Cortex of kidney (tissue), 1 donor: ENCODE results near the gene ATAD3A.
"Not testable (repeated sequence)": the region's sequence is repeated elsewhere in the genome, so short reads cannot be mapped to it uniquely, and the experiment has no call there.

Experiments used
- DNase-seq: peaks from one replicate; lab custom pipeline; 2025; lab: John Stamatoyannopoulos, UW

Gene ATAD3A

GRCh38 chr1:1511533-1512285 is at the start of gene ATAD3A:
ATAD3A (plus strand) TSS chr1:1512162; CDS start chr1:1512269, 107 bp downstream.
- peak; percentile 92 for DNase-seq

GRCh38 chr1:1462318-1462966 is 49.5 kb upstream of the ATAD3A start:
- DNase-seq, result no peak

GRCh38 chr1:1463312-1463711 is 48.6 kb upstream of the ATAD3A start:
- no peak for DNase-seq

GRCh38 chr1:1468196-1468985 is 43.6 kb upstream of the ATAD3A start:
- DNase-seq, result not testable (repeated sequence)

GRCh38 chr1:1470626-1471388 is 41.2 kb upstream of the ATAD3A start:
- no peak for DNase-seq

- DNase-seq, result peak; percentile 24
These were observed 40.4 kb upstream of the ATAD3A start, which contains the start of gene ATAD3B for GRCh38 chr1:1471389-1472052. ATAD3B (plus strand) TSS chr1:1471765; CDS start chr1:1471885, 120 bp downstream.

GRCh38 chr1:1472053-1472876 is 39.7 kb upstream of the ATAD3A start:
- DNase-seq, result not testable (repeated sequence)

- DNase-seq, result not testable (repeated sequence)
These were observed 36.0 kb upstream of the ATAD3A start for GRCh38 chr1:1476011-1476410.

GRCh38 chr1:1477206-1477605 is 34.8 kb upstream of the ATAD3A start:
- no peak for DNase-seq

- no peak for DNase-seq
These were observed 32.1 kb upstream of the ATAD3A start for GRCh38 chr1:1479547-1480487.

- DNase-seq, result not testable (repeated sequence)
These were observed 31.5 kb upstream of the ATAD3A start for GRCh38 chr1:1480488-1480867.

- not testable (repeated sequence) for DNase-seq
These were observed 30.2 kb upstream of the ATAD3A start for GRCh38 chr1:1481811-1482210.

GRCh38 chr1:1482856-1483255 is 29.1 kb upstream of the ATAD3A start:
- DNase-seq, result no peak

- no peak for DNase-seq
These were observed 28.2 kb upstream of the ATAD3A start for GRCh38 chr1:1483714-1484113.

- not testable (repeated sequence) for DNase-seq
These were observed 26.8 kb upstream of the ATAD3A start for GRCh38 chr1:1484976-1485750.

GRCh38 chr1:1485755-1486317 is 26.1 kb upstream of the ATAD3A start:
- DNase-seq, result not testable (repeated sequence)

GRCh38 chr1:1487701-1488100 is 24.3 kb upstream of the ATAD3A start:
- DNase-seq, result no peak

- DNase-seq, result no peak
These were observed 22.7 kb upstream of the ATAD3A start for GRCh38 chr1:1489231-1489630.
